M059J (cell line): ENCODE measurements around the gene RNU6-8. TPM values are rescaled to one million over a fixed set of nuclear protein-coding genes. Genes with fewer than 3 reads are reported as not detected.

Source experiments
- total RNA-seq: library from RNA; depleted of rRNA; stranded (reverse); fragments of >200 nt; shearing (Covaris generic); gene quantifications from 2 replicates; pipeline ENCODE4 v1.2.3, GENCODE V29; 2014; rRNA removed

The RNU6-8 gene
- total RNA-seq, 1 experiment from 2014 or later = not detected

Other genes with a start within 250 kb of the RNU6-8 start
- gene ARHGAP5, start 126.0 kb downstream of the RNU6-8 start, total RNA-seq = 52.5 and 75.3 TPM in 2 replicates
- gene RNU6-7, start 1.2 kb downstream of the RNU6-8 start, total RNA-seq = not detected in 2 replicates
- 27.4 and 40.6 TPM in 2 replicates for gene AKAP6, start 126.0 kb upstream of the RNU6-8 start, total RNA-seq